ENCODE data around the gene NUDT6. TPM values are rescaled to one million over a fixed set of nuclear protein-coding genes. Genes with fewer than 3 reads are reported as not detected.

Gene NUDT6, protein sequence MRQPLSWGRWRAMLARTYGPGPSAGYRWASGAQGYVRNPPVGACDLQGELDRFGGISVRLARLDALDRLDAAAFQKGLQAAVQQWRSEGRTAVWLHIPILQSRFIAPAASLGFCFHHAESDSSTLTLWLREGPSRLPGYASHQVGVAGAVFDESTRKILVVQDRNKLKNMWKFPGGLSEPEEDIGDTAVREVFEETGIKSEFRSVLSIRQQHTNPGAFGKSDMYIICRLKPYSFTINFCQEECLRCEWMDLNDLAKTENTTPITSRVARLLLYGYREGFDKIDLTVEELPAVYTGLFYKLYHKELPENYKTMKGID
- 1 to 10 TPM; 3.0 to 6.5 (median 5.6) TPM for total RNA-seq

DNA sequence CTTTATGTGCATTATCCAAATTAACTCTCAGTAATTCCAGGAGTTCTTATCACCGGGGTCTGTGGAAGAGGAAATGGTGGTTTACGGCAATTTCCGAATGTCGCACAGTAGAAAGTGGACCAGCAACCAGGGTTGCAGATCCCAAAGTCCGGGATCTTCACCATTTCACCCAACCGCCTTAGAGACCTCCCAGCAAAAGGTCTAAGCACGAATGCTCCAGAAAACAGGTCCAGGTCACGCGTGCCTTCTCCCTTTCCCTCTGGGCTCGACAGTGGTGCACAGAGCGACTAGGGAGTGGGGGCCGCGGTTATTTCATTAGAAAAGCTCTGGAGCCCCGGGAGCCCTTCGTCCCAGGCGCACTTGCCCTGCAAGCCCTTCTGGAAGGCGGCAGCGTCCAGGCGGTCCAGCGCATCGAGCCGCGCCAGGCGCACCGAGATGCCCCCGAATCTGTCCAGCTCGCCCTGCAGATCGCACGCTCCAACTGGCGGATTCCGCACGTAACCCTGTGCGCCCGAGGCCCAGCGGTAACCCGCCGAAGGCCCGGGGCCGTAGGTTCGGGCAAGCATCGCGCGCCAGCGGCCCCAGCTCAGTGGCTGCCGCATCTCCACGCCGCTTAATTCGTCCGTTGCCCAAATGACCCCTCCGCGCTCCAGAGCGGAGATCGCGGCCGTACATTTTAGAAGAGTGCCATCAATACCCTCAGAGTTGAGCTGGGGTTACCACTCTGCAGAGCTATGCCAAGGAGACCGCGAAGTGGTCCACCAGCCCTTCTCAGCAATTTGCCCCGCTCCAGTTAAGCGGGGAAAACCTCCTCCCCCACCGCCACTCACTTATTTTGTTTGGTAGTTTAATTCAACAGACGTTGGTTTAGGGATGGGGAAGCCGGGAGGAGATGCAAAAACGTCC lies at the start of gene NUDT6:
NUDT6 (minus strand) TSS at position 627 of the 906 bp plus-strand sequence; CDS start at position 602, 25 bp downstream.
- under 1% methylated on average over 24 of the region's 63 CpGs for WGBS
- no peaks in the 10 kb centered on the region for H3K27me3 ChIP-seq
- DNase-seq (ENCODE audit: extremely low spot score): peak; percentile 92
- peak within 1 kb of the TSS; percentile 80 to 95 (median 88) for H3K4me3 ChIP-seq
- H3K27ac ChIP-seq (replicated peaks in 1 of 4): peak within 1 kb of the TSS; percentile 73 to 85 (median 84)
- no peaks in the 10 kb centered on the region for H3K36me3 ChIP-seq
- no peaks in the 10 kb centered on the region for H3K9me3 ChIP-seq
- no peak for TF ChIP-seq EP300 (IDR thresholded peaks at IDR 0.05)
- TF ChIP-seq, protein P1, sequence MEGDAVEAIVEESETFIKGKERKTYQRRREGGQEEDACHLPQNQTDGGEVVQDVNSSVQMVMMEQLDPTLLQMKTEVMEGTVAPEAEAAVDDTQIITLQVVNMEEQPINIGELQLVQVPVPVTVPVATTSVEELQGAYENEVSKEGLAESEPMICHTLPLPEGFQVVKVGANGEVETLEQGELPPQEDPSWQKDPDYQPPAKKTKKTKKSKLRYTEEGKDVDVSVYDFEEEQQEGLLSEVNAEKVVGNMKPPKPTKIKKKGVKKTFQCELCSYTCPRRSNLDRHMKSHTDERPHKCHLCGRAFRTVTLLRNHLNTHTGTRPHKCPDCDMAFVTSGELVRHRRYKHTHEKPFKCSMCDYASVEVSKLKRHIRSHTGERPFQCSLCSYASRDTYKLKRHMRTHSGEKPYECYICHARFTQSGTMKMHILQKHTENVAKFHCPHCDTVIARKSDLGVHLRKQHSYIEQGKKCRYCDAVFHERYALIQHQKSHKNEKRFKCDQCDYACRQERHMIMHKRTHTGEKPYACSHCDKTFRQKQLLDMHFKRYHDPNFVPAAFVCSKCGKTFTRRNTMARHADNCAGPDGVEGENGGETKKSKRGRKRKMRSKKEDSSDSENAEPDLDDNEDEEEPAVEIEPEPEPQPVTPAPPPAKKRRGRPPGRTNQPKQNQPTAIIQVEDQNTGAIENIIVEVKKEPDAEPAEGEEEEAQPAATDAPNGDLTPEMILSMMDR (IDR thresholded peaks at IDR 0.05): no peak
- no peak for TF ChIP-seq POLR2A (IDR thresholded peaks at IDR 0.05; ENCODE audit: low read depth)
- peak; percentile 6 for TF ChIP-seq POLR2AphosphoS5 (IDR thresholded peaks at IDR 0.05)
- intact Hi-C loops (cut with DNase I): loop anchor here (2.0 to 10.0 kb wide), 3 partner anchors 95 to 317 kb away; partner anchors contain the start of gene FGF2
- H3K4me1 ChIP-seq: peaks cover 15 to 42% (median 24%) of the 10 kb centered on the region in 4 donors

DNA sequence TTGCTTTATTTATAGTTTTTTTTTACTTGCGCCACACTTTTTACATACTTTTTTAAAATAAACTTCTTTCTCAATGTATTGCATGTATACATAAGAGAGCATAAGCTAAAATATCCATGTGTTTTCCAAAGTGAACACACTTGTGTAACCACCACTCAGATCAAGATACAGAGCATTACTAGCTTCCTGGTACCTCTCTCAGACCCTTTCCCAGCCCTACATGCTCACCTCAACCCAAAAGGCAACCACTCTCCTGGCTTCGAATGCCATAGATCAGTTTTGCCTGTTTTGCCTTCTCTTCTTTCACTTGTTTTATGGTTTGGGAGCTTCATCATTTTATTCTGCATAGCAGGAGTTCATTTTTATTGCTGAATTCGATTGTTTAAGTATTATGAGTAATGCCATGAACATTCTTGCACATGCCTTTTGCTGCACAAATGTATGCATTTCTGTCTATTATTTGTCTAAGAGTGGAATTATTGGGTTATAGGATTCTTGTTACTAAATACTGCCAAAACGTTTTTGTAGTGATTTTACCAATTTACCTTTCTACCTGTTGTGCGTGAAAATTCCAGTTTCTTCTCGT lies 45.9 kb upstream of the NUDT6 start:
- intact Hi-C loops (cut with DNase I): no loop called here
- TF ChIP-seq, protein P1 (IDR thresholded peaks at IDR 0.05): no peak
- no peak for TF ChIP-seq POLR2AphosphoS5 (IDR thresholded peaks at IDR 0.05)

DNA sequence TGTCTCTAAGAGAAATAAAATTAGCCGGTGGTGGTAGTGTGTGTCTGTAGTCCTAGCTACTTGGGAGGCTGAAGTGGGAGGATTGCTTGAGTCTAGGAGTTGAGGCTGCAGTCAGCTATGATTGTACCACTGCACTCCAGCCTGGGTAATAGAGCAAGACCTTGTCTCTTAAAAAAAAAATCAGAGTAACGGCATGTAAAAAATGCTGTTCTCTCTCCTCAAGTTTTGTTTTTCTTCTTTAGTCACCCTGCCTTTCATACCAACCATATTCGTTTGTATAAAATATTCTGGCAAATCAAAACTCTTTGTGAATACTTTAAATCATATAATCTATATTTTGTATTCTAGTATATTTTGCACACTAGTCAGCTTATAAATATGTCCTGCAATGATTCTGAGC lies 44.8 kb upstream of the NUDT6 start:
- no peak for DNase-seq (ENCODE audit: extremely low spot score)
- H3K4me1 ChIP-seq: no peaks in the 10 kb centered on the region
- H3K4me3 ChIP-seq: no peak overlapping the region
- intact Hi-C loops (cut with DNase I): no loop called here
- no peaks in the 10 kb centered on the region for H3K36me3 ChIP-seq
- H3K27ac ChIP-seq (replicated peaks in 1 of 4): no peak overlapping the region
- no peaks in the 10 kb centered on the region for H3K27me3 ChIP-seq
- TF ChIP-seq EP300 (IDR thresholded peaks at IDR 0.05) (no peak), POLR2AphosphoS5 (IDR thresholded peaks at IDR 0.05) (no peak), POLR2A (IDR thresholded peaks at IDR 0.05; ENCODE audit: low read depth) (no peak)
- TF ChIP-seq, protein P1 (IDR thresholded peaks at IDR 0.05): no peak
- H3K9me3 ChIP-seq: no peaks in the 10 kb centered on the region
- WGBS: 99% methylated on average over 3 of the region's 3 CpGs

More for the DNA sequence above, 45.9 kb upstream of the NUDT6 start:
- DNase-seq (ENCODE audit: extremely low spot score): no peak
- H3K27ac ChIP-seq (replicated peaks in 1 of 4): no peak overlapping the region
- H3K27me3 ChIP-seq: no peaks in the 10 kb centered on the region
- 72% methylated on average over 6 of the region's 6 CpGs for WGBS
- H3K9me3 ChIP-seq: no peaks in the 10 kb centered on the region
- H3K4me1 ChIP-seq: no peaks in the 10 kb centered on the region
- H3K36me3 ChIP-seq: no peaks in the 10 kb centered on the region
- H3K4me3 ChIP-seq: no peak overlapping the region

DNA sequence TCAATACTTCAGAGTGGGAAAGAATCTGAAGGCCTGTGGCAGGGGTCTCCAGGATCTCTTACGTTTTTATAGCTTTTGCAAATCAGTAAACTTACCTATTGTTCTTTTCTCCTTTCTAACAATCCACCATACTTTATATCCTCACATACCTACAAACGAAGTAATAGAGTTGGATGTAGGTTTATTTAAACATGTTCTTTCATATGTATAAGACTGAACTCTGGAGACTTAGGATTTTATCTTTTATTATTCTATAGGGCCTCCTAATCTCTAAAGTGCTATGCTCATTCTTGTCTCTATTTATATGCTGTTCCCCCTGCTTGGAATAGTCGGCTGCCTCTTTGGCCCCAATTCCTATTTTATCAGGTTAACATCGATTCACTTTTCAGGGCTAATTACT lies 43.8 kb upstream of the NUDT6 start:
- Histone ChIP-seq H3K4me3 (no peak overlapping the region), H3K4me1 (peaks cover 0 to 2% (median 0%) of the 10 kb centered on the region in 4 donors), H3K9me3 (no peaks in the 10 kb centered on the region), H3K36me3 (no peaks in the 10 kb centered on the region), H3K27me3 (no peaks in the 10 kb centered on the region), H3K27ac (replicated peaks in 1 of 4) (no peak overlapping the region)
- TF ChIP-seq, protein P1 (IDR thresholded peaks at IDR 0.05): no peak
- no peak for TF ChIP-seq POLR2A (IDR thresholded peaks at IDR 0.05; ENCODE audit: low read depth)
- TF ChIP-seq EP300 (IDR thresholded peaks at IDR 0.05): no peak
- intact Hi-C loops (cut with DNase I): no loop called here
- WGBS: 88% methylated on average over 4 of the region's 4 CpGs
- DNase-seq (ENCODE audit: extremely low spot score): no peak

Measured in esophagus muscularis mucosa (tissue), 4 donors.